ENCODE results near the gene ARHGEF18.

The ARHGEF18 gene

GRCh38 chr19:7385062-7385461, 36.3 kb downstream of the ARHGEF18 start:
- DNase-seq (ENCODE audit: low read depth): no peak

- no peak for DNase-seq (ENCODE audit: low read depth)
These were observed 37.6 kb downstream of the ARHGEF18 start for GRCh38 chr19:7386308-7386707.

- DNase-seq (ENCODE audit: low read depth): no peak
These were observed 38.0 kb downstream of the ARHGEF18 start for GRCh38 chr19:7386769-7387168.

- DNase-seq (ENCODE audit: low read depth): peak; percentile 62
These were observed 42.5 kb downstream of the ARHGEF18 start for GRCh38 chr19:7391218-7391670.

- no peak for DNase-seq (ENCODE audit: low read depth)
These were observed 44.7 kb downstream of the ARHGEF18 start for GRCh38 chr19:7393459-7393858.

- DNase-seq (ENCODE audit: low read depth): no peak
These were observed 45.4 kb downstream of the ARHGEF18 start for GRCh38 chr19:7393939-7394730.

GRCh38 chr19:7394731-7395359, 46.1 kb downstream of the ARHGEF18 start:
- DNase-seq (ENCODE audit: low read depth): peak; percentile 52

GRCh38 chr19:7395360-7396066, 46.8 kb downstream of the ARHGEF18 start:
- DNase-seq (ENCODE audit: low read depth): no peak

- DNase-seq (ENCODE audit: low read depth): peak; percentile 87
These were observed 49.0 kb downstream of the ARHGEF18 start for GRCh38 chr19:7397687-7398086.
